ENCODE results near the gene YKT6. TPM values are rescaled to one million over a fixed set of nuclear protein-coding genes. Genes with fewer than 3 reads are reported as not detected.

The YKT6 gene
- total and polyA plus RNA-seq, 2 donors = 25.3 to 58.0 TPM

DNA sequence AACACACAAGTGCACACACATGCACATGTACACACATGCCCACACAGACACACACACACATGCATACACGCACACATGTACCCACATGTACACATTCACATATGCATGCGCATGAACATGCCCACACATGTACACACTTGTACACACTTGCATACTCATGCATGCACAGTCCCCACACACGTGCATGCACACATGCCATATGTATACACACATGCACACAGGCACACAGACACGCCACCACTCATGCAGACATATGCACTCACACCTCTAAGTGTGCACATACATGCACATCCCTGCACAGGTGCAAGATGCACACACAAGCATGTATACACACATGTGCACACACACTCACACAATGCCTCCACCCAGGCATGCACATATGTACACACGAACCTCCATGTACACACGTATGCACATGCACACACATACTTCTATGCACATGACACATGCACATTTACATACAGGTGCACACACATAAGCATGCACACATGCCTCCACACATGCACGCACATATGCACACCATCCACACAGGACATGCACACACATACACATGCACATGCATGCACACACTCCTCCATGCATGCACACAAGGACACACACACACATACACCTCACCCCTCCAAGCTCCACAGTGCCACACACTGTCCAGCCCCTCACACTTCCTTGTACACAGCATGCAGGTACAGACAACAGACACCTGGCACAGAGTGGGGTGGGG, 45.8 kb downstream of the YKT6 start:
- no peak overlapping the region for H3K4me3 ChIP-seq (ENCODE audit: low read depth, low read length)
- no peaks in the 10 kb centered on the region for H3K36me3 ChIP-seq (ENCODE audit: insufficient read depth)
- H3K4me1 ChIP-seq (ENCODE audit: insufficient read depth) = no peaks in the 10 kb centered on the region
- H3K27ac ChIP-seq (ENCODE audit: low read depth) = no peak overlapping the region
- no peak for DNase-seq (ENCODE audit: extremely low spot score)
- WGBS = 93% methylated on average over 7 of the region's 7 CpGs

DNA sequence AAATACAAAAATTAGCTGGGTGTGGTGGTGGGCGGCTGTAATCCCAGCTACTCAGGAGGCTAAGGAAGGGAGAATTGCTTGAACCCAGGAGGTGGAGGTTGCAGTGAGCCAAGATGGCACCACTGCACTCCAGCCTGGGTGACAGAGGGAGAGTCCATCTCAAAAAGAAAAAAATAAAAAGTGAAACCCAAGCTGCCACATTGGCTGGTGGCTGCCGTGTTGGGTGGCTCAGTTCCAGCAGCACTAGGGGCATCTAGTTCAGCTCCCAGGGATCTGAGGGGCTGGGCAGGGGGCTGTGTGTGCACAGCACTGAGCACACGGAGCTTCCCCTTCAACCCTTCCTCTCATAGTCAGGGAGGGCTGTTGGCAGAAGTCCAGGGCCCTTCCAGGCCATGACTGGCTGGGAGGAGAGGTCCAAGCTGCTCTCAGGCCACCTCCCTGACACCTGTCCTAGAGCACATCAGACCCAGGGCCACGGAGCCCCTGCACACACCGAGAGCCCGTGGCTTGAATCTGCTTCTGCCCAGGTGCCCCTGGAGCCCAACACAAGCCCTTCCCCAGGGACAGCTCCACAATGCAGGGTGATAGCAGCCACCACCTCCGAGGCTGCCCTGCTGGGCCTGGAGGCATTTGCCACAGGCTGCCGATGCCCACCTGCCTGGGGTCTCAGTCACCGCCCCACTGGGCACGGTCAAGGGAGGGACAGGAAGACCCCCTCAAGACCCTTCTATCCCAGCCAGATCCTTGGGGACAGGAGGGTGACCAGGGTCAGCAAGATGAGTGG, 47.3 kb downstream of the YKT6 start:
- no peak overlapping the region for H3K4me3 ChIP-seq (ENCODE audit: low read depth, low read length)
- H3K36me3 ChIP-seq (ENCODE audit: insufficient read depth) = no peaks in the 10 kb centered on the region
- H3K4me1 ChIP-seq (ENCODE audit: insufficient read depth) = no peaks in the 10 kb centered on the region
- H3K27ac ChIP-seq (ENCODE audit: low read depth) = no peak overlapping the region
- no peak for DNase-seq (ENCODE audit: extremely low spot score)
- WGBS = 83% methylated on average over 10 of the region's 10 CpGs

DNA sequence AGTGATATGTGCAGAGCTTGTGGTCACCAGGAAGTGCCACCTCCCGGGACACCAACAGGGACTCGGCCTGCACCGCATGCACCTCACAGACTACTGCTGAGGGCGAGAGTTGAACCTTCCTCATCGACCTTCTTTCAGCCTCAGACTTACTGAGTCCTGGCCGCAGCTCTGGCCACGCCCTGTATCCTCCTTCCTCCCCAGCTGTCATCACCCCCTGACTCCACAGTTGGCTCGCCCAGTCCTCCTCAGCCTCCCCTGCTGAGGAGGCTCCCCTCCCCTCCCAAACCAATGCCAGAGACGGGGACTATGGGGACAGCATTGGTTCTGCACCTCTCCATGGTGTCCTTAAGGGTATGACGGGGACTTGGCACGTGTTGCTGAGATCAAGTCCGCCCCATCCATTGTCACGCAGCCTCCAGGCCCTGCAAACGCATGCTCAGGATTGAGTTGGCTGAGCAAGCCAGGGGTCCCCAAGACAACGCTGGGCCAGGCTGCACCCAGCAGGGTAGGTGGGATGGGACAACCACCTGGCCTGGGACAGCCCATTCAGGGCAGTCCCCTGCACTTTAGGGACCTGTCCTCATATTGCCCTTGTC, 49.0 kb downstream of the YKT6 start:
- H3K4me3 ChIP-seq (ENCODE audit: low read depth, low read length) = no peak overlapping the region
- no peaks in the 10 kb centered on the region for H3K36me3 ChIP-seq (ENCODE audit: insufficient read depth)
- DNase-seq (ENCODE audit: extremely low spot score) = no peak
- WGBS = 83% methylated on average over 15 of the region's 15 CpGs
- no peak overlapping the region for H3K27ac ChIP-seq (ENCODE audit: low read depth)
- H3K4me1 ChIP-seq (ENCODE audit: insufficient read depth) = no peaks in the 10 kb centered on the region

DNA sequence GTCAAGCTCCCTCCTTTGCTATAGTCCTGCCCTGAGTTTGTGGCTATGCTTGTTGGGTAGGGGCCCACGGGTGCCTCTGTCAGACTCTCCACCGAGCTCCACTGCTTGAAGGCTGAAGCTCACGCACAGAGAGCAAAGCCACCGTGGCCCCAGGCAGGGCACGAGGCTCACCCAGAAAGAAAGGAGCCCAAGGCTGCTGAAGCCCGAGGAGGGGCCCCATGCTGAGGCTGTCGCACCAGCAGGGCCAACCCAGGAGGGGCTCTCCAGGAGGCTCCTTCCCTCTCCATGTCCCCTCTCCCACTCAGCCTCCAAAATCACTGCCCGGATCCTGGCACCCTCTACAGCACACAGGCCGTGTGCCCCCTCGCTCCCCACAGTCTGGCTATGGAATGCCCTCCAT, 50.5 kb downstream of the YKT6 start:
- DNase-seq (ENCODE audit: extremely low spot score) = no peak
- Histone ChIP-seq H3K4me1 (ENCODE audit: insufficient read depth) (no peaks in the 10 kb centered on the region), H3K4me3 (ENCODE audit: low read depth, low read length) (no peak overlapping the region), H3K27ac (ENCODE audit: low read depth) (no peak overlapping the region), H3K36me3 (ENCODE audit: insufficient read depth) (no peaks in the 10 kb centered on the region)
- WGBS = 91% methylated on average over 10 of the region's 10 CpGs

DNA sequence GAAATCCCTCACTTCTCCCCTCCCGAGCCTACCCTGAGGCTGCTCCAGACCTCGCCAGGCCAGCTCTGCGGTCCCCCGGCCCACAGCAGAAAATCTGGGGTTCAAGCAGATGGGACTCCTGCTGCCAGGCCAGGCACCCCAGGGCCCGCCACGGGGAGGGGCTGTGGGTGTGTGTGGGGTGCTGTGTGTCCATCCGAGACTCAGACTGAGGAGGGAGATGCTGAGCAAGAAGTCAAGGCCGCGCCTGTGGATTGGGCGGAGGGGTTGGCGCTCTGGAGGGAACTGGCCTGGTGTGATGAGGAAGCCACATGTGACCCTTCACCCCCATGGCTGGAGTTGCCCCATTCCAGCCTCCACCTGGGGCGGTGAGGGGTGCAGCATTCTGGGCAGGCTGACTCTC, 51.1 kb downstream of the YKT6 start:
- Histone ChIP-seq H3K4me3 (ENCODE audit: low read depth, low read length) (no peak overlapping the region), H3K36me3 (ENCODE audit: insufficient read depth) (no peaks in the 10 kb centered on the region), H3K27ac (ENCODE audit: low read depth) (no peak overlapping the region), H3K4me1 (ENCODE audit: insufficient read depth) (no peaks in the 10 kb centered on the region)
- WGBS = 92% methylated on average over 12 of the region's 12 CpGs
- no peak for DNase-seq (ENCODE audit: extremely low spot score)

DNA sequence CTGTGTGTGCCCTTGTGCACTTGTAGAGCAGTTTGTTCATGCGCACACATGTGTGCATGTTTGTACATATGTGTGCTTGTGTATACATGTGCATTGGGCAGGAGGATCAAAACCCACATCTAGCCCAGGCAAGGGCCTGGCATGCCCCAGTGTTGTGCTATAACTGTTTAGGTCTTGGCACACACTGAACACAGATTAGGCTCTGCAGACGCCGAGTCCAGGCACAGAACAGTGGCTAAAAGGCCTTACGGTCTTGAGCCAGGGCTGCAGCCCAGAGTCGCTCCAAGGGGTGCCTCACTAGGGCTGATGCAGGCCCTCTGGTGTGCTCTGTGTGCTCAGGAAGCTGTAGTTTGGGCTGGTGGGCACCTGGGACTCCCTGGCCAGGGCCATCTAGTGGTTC, 55.7 kb downstream of the YKT6 start:
- DNase-seq (ENCODE audit: extremely low spot score) = no peak
- no peak overlapping the region for H3K4me3 ChIP-seq (ENCODE audit: low read depth, low read length)

DNA sequence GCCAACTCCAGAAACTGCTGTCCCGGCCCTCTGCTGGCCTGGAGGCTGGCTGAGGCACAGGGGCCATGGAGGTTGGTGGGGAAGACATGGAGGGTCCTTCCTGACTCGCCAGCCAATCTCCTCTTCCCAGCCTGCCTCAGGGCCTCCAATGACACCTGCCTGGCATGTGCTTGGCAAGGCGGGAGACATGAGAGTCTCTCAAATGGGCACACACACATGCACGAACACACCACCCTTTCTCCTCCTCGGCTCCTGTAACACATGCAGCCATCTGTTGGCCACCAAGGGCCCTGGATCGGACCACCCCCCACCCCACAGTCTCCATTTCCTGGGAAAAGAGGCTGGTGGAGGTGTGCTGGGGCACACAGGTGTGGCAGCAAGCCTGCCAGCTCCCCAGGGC, 56.4 kb downstream of the YKT6 start:
- 98% methylated on average over 6 of the region's 6 CpGs for WGBS
- H3K27ac ChIP-seq (ENCODE audit: low read depth) = no peak overlapping the region
- no peaks in the 10 kb centered on the region for H3K36me3 ChIP-seq (ENCODE audit: insufficient read depth)
- no peaks in the 10 kb centered on the region for H3K4me1 ChIP-seq (ENCODE audit: insufficient read depth)
- DNase-seq (ENCODE audit: extremely low spot score) = no peak
- no peak overlapping the region for H3K4me3 ChIP-seq (ENCODE audit: low read depth, low read length)

More for the DNA sequence above, 55.7 kb downstream of the YKT6 start:
- Histone ChIP-seq H3K36me3 (ENCODE audit: insufficient read depth) (no peaks in the 10 kb centered on the region), H3K4me1 (ENCODE audit: insufficient read depth) (no peaks in the 10 kb centered on the region), H3K27ac (ENCODE audit: low read depth) (no peak overlapping the region)
- 70% methylated on average over 5 of the region's 5 CpGs for WGBS

DNA sequence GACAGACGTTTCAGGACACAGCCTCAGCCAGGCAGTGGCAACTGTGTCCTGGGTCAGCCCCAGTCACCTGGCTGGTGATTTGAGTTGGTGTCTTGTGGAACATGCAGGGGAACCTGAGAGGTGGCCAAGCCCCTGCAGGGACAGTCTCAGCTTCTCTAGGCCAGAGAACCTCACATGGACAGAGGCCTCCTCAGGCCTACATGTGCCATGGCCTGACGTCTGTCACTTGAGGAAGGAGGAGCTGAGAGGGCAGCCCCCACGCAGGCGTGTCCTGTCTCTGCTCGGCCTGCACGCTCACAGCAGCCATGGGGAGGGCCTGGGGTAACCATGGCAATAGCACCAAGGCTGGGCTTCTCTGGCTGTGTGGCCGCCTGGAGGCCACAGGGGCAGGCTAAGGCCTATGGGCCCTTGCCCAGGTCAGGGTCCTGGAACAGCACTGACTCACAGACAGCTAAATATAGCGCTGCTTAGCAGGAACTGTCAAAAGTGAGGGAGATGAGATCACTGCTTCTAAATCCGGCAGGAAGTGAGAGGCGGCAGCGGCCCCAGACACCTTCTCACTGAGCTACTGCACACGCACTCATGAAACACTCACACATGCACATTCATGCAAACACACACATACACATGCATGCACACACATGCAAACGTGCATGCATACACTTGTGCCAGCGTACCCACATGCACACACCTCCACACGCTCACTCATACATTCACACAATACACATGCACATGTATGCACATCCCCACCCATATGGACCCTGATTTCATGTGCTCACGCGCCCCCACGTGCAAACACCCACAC, 57.0 kb downstream of the YKT6 start:
- Histone ChIP-seq H3K4me1 (ENCODE audit: insufficient read depth) (no peaks in the 10 kb centered on the region), H3K4me3 (ENCODE audit: low read depth, low read length) (no peak overlapping the region), H3K36me3 (ENCODE audit: insufficient read depth) (no peaks in the 10 kb centered on the region), H3K27ac (ENCODE audit: low read depth) (no peak overlapping the region)
- WGBS = 25% methylated on average over 18 of the region's 18 CpGs
- no peak for DNase-seq (ENCODE audit: extremely low spot score)

DNA sequence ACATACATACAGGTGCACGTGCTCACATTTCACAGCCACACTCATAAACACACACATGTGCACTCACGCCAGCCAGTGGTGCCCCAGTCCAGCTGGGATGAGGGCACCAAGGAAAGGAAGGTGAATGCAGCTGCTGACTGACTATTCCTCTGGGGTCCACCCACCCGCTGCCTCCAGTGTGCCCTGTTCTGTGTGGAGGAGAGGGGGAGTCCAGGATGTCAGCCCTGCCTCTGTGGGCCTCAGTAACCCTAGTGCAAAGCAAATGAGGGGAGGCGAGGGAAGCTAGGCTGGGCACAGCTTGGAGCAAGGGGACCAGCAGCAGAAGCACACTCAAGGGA, 57.6 kb downstream of the YKT6 start:
- Histone ChIP-seq H3K4me3 (ENCODE audit: low read depth, low read length) (no peak overlapping the region), H3K36me3 (ENCODE audit: insufficient read depth) (no peaks in the 10 kb centered on the region), H3K27ac (ENCODE audit: low read depth) (no peak overlapping the region), H3K4me1 (ENCODE audit: insufficient read depth) (no peaks in the 10 kb centered on the region)
- 81% methylated on average over 4 of the region's 4 CpGs for whole genome bisulfite sequencing
- DNase-seq (ENCODE audit: extremely low spot score) = no peak

DNA sequence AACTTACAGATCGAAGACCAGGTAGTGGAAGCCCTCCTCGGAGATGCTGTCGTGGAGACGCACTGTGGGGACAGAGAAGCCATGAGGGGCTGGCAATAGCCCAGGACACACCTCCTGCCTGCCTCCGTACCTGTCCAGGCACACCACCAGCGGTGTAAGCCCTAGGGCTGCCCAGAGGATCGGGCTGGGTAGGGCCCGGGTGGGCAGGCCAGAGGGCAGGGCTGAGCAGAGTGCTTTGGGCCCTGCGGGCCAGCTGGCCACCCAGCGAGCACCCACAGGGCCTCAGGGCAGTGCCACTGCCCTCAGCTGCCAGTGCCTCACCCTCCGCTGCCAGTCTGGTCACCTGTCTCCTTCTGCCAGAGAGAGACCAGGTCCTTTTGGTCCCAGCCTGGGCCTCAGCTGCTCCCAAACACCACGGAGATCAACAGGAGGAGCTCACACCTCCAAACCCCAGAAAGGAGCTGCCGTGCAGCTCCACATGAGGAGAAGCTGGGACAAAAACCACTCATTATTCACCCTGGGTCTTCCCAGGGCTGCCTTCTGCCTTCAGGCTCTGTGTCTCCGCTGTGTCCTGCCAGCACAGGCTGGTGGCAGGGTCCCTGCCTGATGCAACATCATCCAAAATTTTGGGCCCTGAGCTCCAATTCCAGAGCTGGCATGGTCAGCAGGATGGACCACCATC, 58.2 kb downstream of the YKT6 start:
- Histone ChIP-seq H3K4me3 (ENCODE audit: low read depth, low read length) (no peak overlapping the region), H3K27ac (ENCODE audit: low read depth) (no peak overlapping the region), H3K4me1 (ENCODE audit: insufficient read depth) (no peaks in the 10 kb centered on the region), H3K36me3 (ENCODE audit: insufficient read depth) (no peaks in the 10 kb centered on the region)
- 90% methylated on average over 14 of the region's 14 CpGs for WGBS
- no peak for DNase-seq (ENCODE audit: extremely low spot score)

DNA sequence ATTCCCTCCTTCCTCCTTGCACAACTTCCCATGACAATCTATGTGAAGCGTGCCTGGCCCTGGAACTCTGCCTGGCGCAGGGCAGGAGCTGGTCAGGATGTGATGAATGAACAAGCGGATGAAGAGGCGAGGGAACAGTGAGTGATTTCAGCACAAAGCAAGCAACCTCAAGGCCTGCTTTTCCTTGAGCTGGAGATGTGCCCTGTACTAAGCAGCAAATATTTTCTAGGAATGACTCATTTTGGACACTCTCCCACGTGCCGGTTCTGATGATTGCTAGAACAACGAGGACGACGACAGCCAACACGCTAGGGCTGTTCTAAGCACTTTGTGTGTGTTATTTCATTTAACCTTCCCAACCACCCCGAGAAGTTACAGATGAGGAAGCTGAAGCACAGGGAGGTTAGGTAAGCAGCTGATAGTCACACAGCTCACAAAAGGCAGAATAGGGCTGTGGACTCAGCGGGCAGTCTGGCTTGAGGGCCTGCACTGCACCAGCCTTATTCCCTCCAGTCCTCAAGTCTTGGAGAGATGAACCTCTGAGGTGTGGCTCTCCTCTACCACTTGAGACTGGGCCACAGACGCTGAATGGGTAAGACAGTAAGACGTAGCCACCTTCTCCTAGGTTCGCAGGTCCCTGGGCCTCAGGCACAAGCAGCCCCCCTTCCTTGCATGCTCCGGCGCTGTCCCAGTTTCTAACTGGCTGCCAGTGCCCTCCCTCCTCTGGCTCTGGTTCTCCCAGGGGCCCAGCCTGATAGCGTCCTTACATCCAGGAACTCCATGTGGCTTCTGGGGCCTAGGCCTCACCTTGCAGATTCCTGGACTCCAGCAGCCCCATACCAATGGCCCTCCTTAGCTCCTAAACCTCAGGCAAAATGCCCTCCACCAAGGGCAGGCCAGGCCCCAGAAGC, 59.0 kb downstream of the YKT6 start:
- no peak overlapping the region for H3K4me3 ChIP-seq (ENCODE audit: low read depth, low read length)
- H3K4me1 ChIP-seq (ENCODE audit: insufficient read depth) = no peaks in the 10 kb centered on the region
- 67% methylated on average over 18 of the region's 18 CpGs for WGBS
- no peak overlapping the region for H3K27ac ChIP-seq (ENCODE audit: low read depth)
- no peak for DNase-seq (ENCODE audit: extremely low spot score)
- H3K36me3 ChIP-seq (ENCODE audit: insufficient read depth) = no peaks in the 10 kb centered on the region

DNA sequence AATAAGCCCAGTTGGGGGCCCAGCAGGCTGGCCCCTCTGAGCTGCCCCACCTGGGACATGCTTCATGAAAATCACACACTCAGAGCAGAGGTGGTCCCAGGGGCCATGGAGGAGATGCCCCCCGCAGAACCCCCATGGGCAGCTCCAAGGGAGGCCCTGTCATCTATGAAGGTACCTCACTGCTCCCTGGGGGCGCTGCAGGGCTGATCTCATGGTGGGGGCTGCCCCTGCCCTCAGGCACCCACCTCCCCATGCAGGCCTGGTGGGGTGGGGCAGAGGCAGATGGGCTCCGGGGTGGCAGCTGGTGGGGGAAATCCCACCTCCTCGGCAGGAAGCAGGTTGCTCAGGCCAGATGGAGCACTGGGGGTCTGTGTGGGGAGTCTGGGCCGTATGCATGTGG, 60.5 kb downstream of the YKT6 start:
- no peak for DNase-seq (ENCODE audit: extremely low spot score)
- no peak overlapping the region for H3K4me3 ChIP-seq (ENCODE audit: low read depth, low read length)
- no peak overlapping the region for H3K27ac ChIP-seq (ENCODE audit: low read depth)
- no peaks in the 10 kb centered on the region for H3K4me1 ChIP-seq (ENCODE audit: insufficient read depth)
- 93% methylated on average over 5 of the region's 5 CpGs for whole genome bisulfite sequencing
- no peaks in the 10 kb centered on the region for H3K36me3 ChIP-seq (ENCODE audit: insufficient read depth)

Measured in urinary bladder (tissue), 4 donors.